A549 (cell line): ENCODE measurements around the gene SORL1.

Experiments
- CEBPB ChIP-seq, 2 experiments: fragments of >200 bp in 1 of 2; sonication (Bioruptor Twin) in 1 of 2; formaldehyde crosslinking in 1 of 2; IDR thresholded peaks; 2 replicates each; pipeline ENCODE4 v1.6.1; 2012 to 2016
- EHMT2 ChIP-seq: fragments of 200-600 bp; sonication (generic); IDR thresholded peaks from 2 replicates; pipeline ENCODE4 v1.6.1; 2016; ENCODE audit warnings: antibody characterized with exemption, low read depth, mild to moderate bottlenecking, moderate library complexity
- EP300 ChIP-seq, 2 experiments: fragments of >200 bp; sonication (Bioruptor Twin); formaldehyde crosslinking; IDR thresholded peaks; 2 replicates in 1 of 2; 3 replicates in 1 of 2; pipeline ENCODE4 v1.6.1; 2016 to 2017
- HMGXB4 ChIP-seq: fragments of 250-450 bp; sonication (Bioruptor Pico); IDR thresholded peaks from 2 replicates; pipeline ENCODE4 v1.5.0; 2021; ENCODE audit warnings: mild to moderate bottlenecking, moderate library complexity, borderline replicate concordance
- POLR2A ChIP-seq: IDR thresholded peaks from 2 replicates; pipeline ENCODE4 v1.6.1; 2012; ENCODE audit warnings: mild to moderate bottlenecking, low read length
- SMC3 ChIP-seq: fragments of >200 bp; sonication (Bioruptor Twin); formaldehyde crosslinking; IDR thresholded peaks from 3 replicates; pipeline ENCODE4 v1.6.1; 2018; ENCODE audit warnings: inconsistent platforms
- USF2 ChIP-seq: fragments of 450-650 bp; IDR thresholded peaks from 2 replicates; pipeline ENCODE4 v1.6.1; 2014; ENCODE audit warnings: antibody characterized with exemption
- ZFP36 ChIP-seq: fragments of 450-650 bp; IDR thresholded peaks from 2 replicates; pipeline ENCODE4 v1.6.1; 2014; ENCODE audit warnings: borderline replicate concordance; ENCODE audit not compliant: partially characterized antibody
- TF ChIP-seq, protein P1 (sequence below): fragments of >200 bp; sonication (Bioruptor Twin); formaldehyde crosslinking; IDR thresholded peaks from 3 replicates; pipeline ENCODE4 v1.5.1; 2016
- TF ChIP-seq, protein P2 (sequence below): fragments of 150-350 bp; IDR thresholded peaks from 2 replicates; pipeline ENCODE4 v1.6.1; 2014; ENCODE audit warnings: low read depth, mild to moderate bottlenecking, low read length
- TF ChIP-seq, protein P3 (sequence below): fragments of >200 bp; sonication (Bioruptor Twin); formaldehyde crosslinking; IDR thresholded peaks from 2 replicates; pipeline ENCODE4 v1.6.1; 2016

DNA sequence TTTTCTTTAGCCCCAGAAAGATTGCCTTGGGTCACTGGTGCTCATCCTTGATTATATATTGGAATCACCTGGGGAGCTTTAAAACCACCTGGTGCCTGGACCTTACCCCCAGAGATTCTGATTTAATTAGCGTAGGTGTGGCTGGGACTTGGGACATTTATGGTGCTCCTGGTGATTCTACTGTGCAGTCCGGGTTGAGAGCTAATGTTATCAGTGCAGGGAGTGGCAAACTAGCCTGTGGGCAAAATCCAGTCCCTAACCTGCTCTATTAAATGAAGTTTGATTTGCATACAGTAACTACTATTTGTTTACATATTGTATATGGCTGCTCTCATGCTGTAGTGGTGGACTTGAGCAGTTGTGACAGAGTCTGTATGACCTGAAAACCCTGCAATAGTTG, 134.6 kb downstream of the SORL1 start:
- TF ChIP-seq, protein P1, sequence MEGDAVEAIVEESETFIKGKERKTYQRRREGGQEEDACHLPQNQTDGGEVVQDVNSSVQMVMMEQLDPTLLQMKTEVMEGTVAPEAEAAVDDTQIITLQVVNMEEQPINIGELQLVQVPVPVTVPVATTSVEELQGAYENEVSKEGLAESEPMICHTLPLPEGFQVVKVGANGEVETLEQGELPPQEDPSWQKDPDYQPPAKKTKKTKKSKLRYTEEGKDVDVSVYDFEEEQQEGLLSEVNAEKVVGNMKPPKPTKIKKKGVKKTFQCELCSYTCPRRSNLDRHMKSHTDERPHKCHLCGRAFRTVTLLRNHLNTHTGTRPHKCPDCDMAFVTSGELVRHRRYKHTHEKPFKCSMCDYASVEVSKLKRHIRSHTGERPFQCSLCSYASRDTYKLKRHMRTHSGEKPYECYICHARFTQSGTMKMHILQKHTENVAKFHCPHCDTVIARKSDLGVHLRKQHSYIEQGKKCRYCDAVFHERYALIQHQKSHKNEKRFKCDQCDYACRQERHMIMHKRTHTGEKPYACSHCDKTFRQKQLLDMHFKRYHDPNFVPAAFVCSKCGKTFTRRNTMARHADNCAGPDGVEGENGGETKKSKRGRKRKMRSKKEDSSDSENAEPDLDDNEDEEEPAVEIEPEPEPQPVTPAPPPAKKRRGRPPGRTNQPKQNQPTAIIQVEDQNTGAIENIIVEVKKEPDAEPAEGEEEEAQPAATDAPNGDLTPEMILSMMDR, result no peak
- TF ChIP-seq SMC3 (no peak), CEBPB (IDR thresholded peaks at IDR 0.05) (no peak), EP300 (IDR thresholded peaks at IDR 0.05) (no peak), POLR2A (no peak), ZFP36 (no peak), USF2 (no peak), EHMT2 (no peak), HMGXB4 (no peak)
- TF ChIP-seq, protein P2, sequence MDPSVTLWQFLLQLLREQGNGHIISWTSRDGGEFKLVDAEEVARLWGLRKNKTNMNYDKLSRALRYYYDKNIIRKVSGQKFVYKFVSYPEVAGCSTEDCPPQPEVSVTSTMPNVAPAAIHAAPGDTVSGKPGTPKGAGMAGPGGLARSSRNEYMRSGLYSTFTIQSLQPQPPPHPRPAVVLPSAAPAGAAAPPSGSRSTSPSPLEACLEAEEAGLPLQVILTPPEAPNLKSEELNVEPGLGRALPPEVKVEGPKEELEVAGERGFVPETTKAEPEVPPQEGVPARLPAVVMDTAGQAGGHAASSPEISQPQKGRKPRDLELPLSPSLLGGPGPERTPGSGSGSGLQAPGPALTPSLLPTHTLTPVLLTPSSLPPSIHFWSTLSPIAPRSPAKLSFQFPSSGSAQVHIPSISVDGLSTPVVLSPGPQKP, result no peak
- TF ChIP-seq, protein P3, sequence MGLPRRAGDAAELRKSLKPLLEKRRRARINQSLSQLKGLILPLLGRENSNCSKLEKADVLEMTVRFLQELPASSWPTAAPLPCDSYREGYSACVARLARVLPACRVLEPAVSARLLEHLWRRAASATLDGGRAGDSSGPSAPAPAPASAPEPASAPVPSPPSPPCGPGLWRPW, result no peak
